ENCODE measurements around the gene HDAC4.

The HDAC4 gene

GRCh38 chr2:239211396-239212094 is 189.3 kb downstream of the HDAC4 start:
- no peak for DNase-seq

- no peak for DNase-seq
Observed at GRCh38 chr2:239209783-239210182, 191.0 kb downstream of the HDAC4 start.

- DNase-seq: no peak
Observed at GRCh38 chr2:239208465-239209180, 192.2 kb downstream of the HDAC4 start.

GRCh38 chr2:239206851-239207250 is 194.0 kb downstream of the HDAC4 start:
- no peak for DNase-seq

- no peak for DNase-seq
Observed at GRCh38 chr2:239206042-239206441, 194.8 kb downstream of the HDAC4 start.

GRCh38 chr2:239204876-239205468 is 195.8 kb downstream of the HDAC4 start:
- DNase-seq: no peak

GRCh38 chr2:239204136-239204875 is 196.5 kb downstream of the HDAC4 start:
- DNase-seq: no peak

GRCh38 chr2:239203443-239204135 is 197.2 kb downstream of the HDAC4 start:
- no peak for DNase-seq

GRCh38 chr2:239202836-239203235 is 198.0 kb downstream of the HDAC4 start:
- no peak for DNase-seq

- no peak for DNase-seq
Observed at GRCh38 chr2:239202343-239202742, 198.5 kb downstream of the HDAC4 start.

GRCh38 chr2:239201884-239202283 is 198.9 kb downstream of the HDAC4 start:
- DNase-seq: no peak

GRCh38 chr2:239201531-239201876 is 199.3 kb downstream of the HDAC4 start:
- no peak for DNase-seq

GRCh38 chr2:239200646-239201530 is 199.9 kb downstream of the HDAC4 start:
- DNase-seq: no peak

- no peak for DNase-seq
Observed at GRCh38 chr2:239199041-239199768, 201.6 kb downstream of the HDAC4 start.

GRCh38 chr2:239198221-239198620 is 202.6 kb downstream of the HDAC4 start:
- no peak for DNase-seq

GRCh38 chr2:239197146-239197545 is 203.7 kb downstream of the HDAC4 start:
- no peak for DNase-seq

GRCh38 chr2:239196474-239197021 is 204.3 kb downstream of the HDAC4 start:
- no peak for DNase-seq

GRCh38 chr2:239195992-239196391 is 204.8 kb downstream of the HDAC4 start:
- DNase-seq: no peak

GRCh38 chr2:239195318-239195871 is 205.4 kb downstream of the HDAC4 start:
- no peak for DNase-seq

GRCh38 chr2:239194731-239195317 is 206.0 kb downstream of the HDAC4 start:
- no peak for DNase-seq
